WTC11 (cell line): ENCODE measurements around the gene PLCXD1.

Experiments used
- ATF2 ChIP-seq: sonication (generic); formaldehyde crosslinking; IDR thresholded peaks from 2 replicates; pipeline ENCODE4 v1.8.1; 2022; ENCODE audit warnings: low read depth, missing genetic modification reagents, borderline replicate concordance
- ATF3 ChIP-seq: sonication (generic); formaldehyde crosslinking; conservative IDR thresholded peaks from 2 replicates; pipeline ENCODE4 v1.8.1; 2022; ENCODE audit warnings: mild to moderate bottlenecking, missing genetic modification reagents
- CREB1 ChIP-seq: sonication (generic); formaldehyde crosslinking; IDR thresholded peaks from 2 replicates; pipeline ENCODE4 v1.8.0; 2023; ENCODE audit warnings: mild to moderate bottlenecking, missing genetic modification reagents
- CTCF ChIP-seq: fragments of 200-600 bp; IDR thresholded peaks from 2 replicates; pipeline ENCODE4 v1.8.0; 2022; ENCODE audit warnings: antibody characterized with exemption
- ESRRA ChIP-seq: sonication (generic); formaldehyde crosslinking; IDR thresholded peaks from 2 replicates; pipeline ENCODE4 v1.8.1; 2022; ENCODE audit warnings: mild to moderate bottlenecking, missing genetic modification reagents, borderline replicate concordance
- ETV6 ChIP-seq: sonication (generic); formaldehyde crosslinking; IDR thresholded peaks from 2 replicates; pipeline ENCODE4 v1.8.1; 2022; ENCODE audit warnings: mild to moderate bottlenecking, missing genetic modification reagents
- MLX ChIP-seq: sonication (generic); formaldehyde crosslinking; IDR thresholded peaks from 2 replicates; pipeline ENCODE4 v1.8.1; 2023; ENCODE audit warnings: mild to moderate bottlenecking, missing genetic modification reagents, moderate library complexity
- NR2C2 ChIP-seq: sonication (generic); formaldehyde crosslinking; IDR thresholded peaks from 2 replicates; pipeline ENCODE4 v1.8.0; 2022; ENCODE audit warnings: mild to moderate bottlenecking, missing genetic modification reagents
- OVOL2 ChIP-seq: fragments of 250-450 bp; sonication (Bioruptor Pico); IDR thresholded peaks from 2 replicates; pipeline ENCODE4 v1.9.0; 2021; ENCODE audit warnings: mild to moderate bottlenecking, borderline replicate concordance
- PRDM15 ChIP-seq: sonication (generic); formaldehyde crosslinking; IDR thresholded peaks from 2 replicates; pipeline ENCODE4 v1.8.0; 2022; ENCODE audit warnings: missing genetic modification reagents
- PRRX2 ChIP-seq: fragments of 250-450 bp; sonication (Bioruptor Pico); IDR thresholded peaks from 2 replicates; pipeline ENCODE4 v1.8.0; 2021; ENCODE audit warnings: mild to moderate bottlenecking
- SMAD4 ChIP-seq: sonication (generic); formaldehyde crosslinking; IDR thresholded peaks from 2 replicates; pipeline ENCODE4 v1.8.0; 2022; ENCODE audit warnings: mild to moderate bottlenecking, missing genetic modification reagents
- SOX15 ChIP-seq: fragments of 250-450 bp; sonication (Bioruptor Pico); IDR thresholded peaks from 2 replicates; pipeline ENCODE4 v1.9.0; 2021; ENCODE audit warnings: mild to moderate bottlenecking
- ZBTB21 ChIP-seq: sonication (generic); formaldehyde crosslinking; IDR thresholded peaks from 2 replicates; pipeline ENCODE4 v1.8.1; 2023; ENCODE audit warnings: mild to moderate bottlenecking, missing genetic modification reagents, borderline replicate concordance

- TF ChIP-seq CTCF: no peak
- TF ChIP-seq ZBTB21 (CRISPR knock-in tag): no peak
- no peak for TF ChIP-seq SOX15 (CRISPR knock-in tag)
- TF ChIP-seq ETV6: no peak
- TF ChIP-seq NR2C2 (CRISPR knock-in tag): no peak
- TF ChIP-seq ATF2 (CRISPR knock-in tag): no peak
- TF ChIP-seq ATF3 (CRISPR knock-in tag): no peak
- no peak for TF ChIP-seq SMAD4 (CRISPR knock-in tag)
- no peak for TF ChIP-seq PRDM15 (CRISPR knock-in tag)
- TF ChIP-seq ESRRA (CRISPR knock-in tag): no peak
- no peak for TF ChIP-seq PRRX2 (CRISPR knock-in tag)
- no peak for TF ChIP-seq OVOL2 (CRISPR knock-in tag)
- TF ChIP-seq MLX (CRISPR knock-in tag): no peak
- TF ChIP-seq CREB1 (CRISPR knock-in tag): no peak
These were observed 67.4 kb downstream of the PLCXD1 start for GRCh38 chrX:348461-349117.
